Measurements from ENCODE around the gene ZDHHC12.

The ZDHHC12 gene

DNA sequence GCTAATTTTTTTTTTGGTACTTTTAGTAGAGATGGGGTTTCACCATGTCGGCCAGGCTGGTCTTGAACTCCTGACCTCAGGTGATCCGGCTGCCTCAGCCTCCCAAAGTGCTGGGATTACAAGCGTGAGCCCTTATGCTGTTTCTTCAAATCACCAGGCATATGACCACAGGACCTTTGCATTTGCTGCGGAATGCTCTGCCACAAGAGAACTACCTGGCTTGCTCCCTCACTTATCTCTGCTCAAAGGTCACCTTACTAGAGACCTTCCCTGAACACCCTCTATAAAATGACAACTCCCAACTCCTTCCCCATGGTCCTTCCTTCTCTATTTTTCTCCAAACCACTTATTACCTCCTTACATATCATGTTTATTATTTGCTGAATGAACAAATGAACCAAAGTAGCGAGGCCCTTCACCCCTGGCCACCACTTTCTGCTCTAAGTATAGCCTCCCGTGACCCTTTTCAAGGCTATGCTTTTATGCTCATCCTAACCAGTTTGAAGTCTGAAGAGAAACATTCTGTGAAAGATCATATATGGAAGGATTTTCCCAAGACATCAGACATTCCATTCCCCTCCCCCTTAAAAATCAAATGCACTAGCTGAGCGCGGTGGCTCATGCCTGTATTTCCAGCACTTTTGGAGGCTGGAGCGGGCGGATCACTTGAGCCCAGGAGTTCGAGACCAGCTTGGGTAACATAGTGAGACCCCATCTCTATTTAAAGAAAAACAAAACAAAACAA is 46.5 kb upstream of the ZDHHC12 start:
- Histone ChIP-seq H3K36me3 (ENCODE audit: low read depth) (no peaks in the 10 kb centered on the region), H3K9me3 (ENCODE audit: severe bottlenecking) (no peaks in the 10 kb centered on the region), H3K27me3 (ENCODE audit: insufficient read depth, poor library complexity, severe bottlenecking) (no peaks in the 10 kb centered on the region), H3K4me1 (ENCODE audit: insufficient read depth, poor library complexity, severe bottlenecking) (no peaks in the 10 kb centered on the region), H3K4me3 (ENCODE audit: severe bottlenecking) (peak overlapping the region; percentile 75), H3K27ac (ENCODE audit: poor library complexity, severe bottlenecking) (peak overlapping the region; percentile 66)
- TF ChIP-seq, protein P1, sequence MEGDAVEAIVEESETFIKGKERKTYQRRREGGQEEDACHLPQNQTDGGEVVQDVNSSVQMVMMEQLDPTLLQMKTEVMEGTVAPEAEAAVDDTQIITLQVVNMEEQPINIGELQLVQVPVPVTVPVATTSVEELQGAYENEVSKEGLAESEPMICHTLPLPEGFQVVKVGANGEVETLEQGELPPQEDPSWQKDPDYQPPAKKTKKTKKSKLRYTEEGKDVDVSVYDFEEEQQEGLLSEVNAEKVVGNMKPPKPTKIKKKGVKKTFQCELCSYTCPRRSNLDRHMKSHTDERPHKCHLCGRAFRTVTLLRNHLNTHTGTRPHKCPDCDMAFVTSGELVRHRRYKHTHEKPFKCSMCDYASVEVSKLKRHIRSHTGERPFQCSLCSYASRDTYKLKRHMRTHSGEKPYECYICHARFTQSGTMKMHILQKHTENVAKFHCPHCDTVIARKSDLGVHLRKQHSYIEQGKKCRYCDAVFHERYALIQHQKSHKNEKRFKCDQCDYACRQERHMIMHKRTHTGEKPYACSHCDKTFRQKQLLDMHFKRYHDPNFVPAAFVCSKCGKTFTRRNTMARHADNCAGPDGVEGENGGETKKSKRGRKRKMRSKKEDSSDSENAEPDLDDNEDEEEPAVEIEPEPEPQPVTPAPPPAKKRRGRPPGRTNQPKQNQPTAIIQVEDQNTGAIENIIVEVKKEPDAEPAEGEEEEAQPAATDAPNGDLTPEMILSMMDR (IDR thresholded peaks at IDR 0.05; ENCODE audit: poor library complexity, severe bottlenecking), result no peak
- DNase-seq (ENCODE audit: low spot score) (no peak), ATAC-seq (ENCODE audit: low read depth) (no peak)

DNA sequence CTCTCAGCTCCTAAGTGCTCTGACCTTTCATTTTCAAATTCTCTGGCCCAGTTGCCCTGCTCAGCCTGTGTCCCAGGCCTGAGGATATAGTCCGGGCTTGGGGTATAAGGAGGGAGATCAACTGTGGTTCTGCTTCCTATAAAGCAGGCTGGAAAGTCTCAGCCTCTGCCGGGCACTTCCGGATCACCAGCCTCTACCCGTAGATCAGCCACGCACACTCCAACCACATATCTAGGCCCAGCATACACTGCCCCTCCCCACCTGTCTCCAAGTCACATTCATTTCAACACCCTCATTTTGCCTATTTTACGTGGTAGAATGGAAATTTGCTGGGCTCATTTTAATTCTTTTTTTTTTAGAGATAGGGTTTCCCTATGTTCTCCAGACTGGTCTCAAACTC is 44.7 kb upstream of the ZDHHC12 start:
- H3K4me1 ChIP-seq (ENCODE audit: insufficient read depth, poor library complexity, severe bottlenecking), result no peaks in the 10 kb centered on the region
- H3K9me3 ChIP-seq (ENCODE audit: severe bottlenecking), result no peaks in the 10 kb centered on the region
- no peaks in the 10 kb centered on the region for H3K27me3 ChIP-seq (ENCODE audit: insufficient read depth, poor library complexity, severe bottlenecking)
- ATAC-seq (ENCODE audit: low read depth), result no peak
- no peak overlapping the region for H3K27ac ChIP-seq (ENCODE audit: poor library complexity, severe bottlenecking)
- TF ChIP-seq, protein P1 (IDR thresholded peaks at IDR 0.05; ENCODE audit: poor library complexity, severe bottlenecking), result no peak
- H3K36me3 ChIP-seq (ENCODE audit: low read depth), result no peaks in the 10 kb centered on the region
- H3K4me3 ChIP-seq (ENCODE audit: severe bottlenecking), result no peak overlapping the region
- DNase-seq (ENCODE audit: low spot score), result no peak

DNA sequence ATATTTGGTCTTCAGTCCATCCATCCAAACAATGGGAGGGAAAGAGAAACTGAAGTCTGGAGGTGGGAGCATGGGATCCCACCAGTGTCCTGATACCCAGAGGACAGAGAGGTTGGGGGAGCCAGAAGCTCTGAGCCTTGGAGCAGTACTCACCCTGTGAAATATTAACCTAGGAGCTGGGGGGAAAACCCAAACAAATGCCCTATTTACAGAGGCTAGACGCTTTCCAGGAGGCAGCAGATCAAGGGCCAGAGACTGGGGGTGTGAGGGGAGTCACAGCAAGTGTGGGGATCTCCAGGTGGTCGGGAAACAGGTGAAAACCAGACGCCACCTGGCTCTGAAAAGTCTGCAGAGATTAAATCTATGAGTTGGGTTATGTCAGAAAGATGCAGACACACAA is 41.6 kb upstream of the ZDHHC12 start:
- H3K9me3 ChIP-seq (ENCODE audit: severe bottlenecking), result no peaks in the 10 kb centered on the region

DNA sequence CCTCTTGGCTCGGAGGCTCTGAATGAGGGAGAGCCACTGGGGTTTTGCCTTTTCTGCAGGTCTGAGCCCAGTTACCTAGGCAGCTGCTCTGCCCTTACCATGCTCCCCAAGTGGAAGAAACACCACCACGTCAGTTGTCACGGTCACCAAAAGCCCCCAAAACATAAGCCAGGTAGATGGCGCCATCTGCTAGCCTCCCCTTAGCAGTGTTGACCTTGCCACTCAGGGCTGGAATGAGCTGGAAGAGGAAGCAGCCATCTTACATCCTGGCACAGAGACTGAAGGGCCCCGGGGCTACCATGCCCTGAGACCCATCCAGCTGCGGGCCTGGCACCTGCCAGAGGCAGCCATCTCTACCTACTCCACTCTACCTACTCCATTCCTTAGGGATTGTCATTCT is 40.4 kb upstream of the ZDHHC12 start:
- DNase-seq (ENCODE audit: low spot score), result no peak
- Histone ChIP-seq H3K4me1 (ENCODE audit: insufficient read depth, poor library complexity, severe bottlenecking) (no peaks in the 10 kb centered on the region), H3K27me3 (ENCODE audit: insufficient read depth, poor library complexity, severe bottlenecking) (no peaks in the 10 kb centered on the region), H3K9me3 (ENCODE audit: severe bottlenecking) (no peaks in the 10 kb centered on the region), H3K27ac (ENCODE audit: poor library complexity, severe bottlenecking) (no peak overlapping the region), H3K36me3 (ENCODE audit: low read depth) (no peaks in the 10 kb centered on the region), H3K4me3 (ENCODE audit: severe bottlenecking) (no peak overlapping the region)
- no peak for ATAC-seq (ENCODE audit: low read depth)
- TF ChIP-seq, protein P1 (IDR thresholded peaks at IDR 0.05; ENCODE audit: poor library complexity, severe bottlenecking), result no peak

More for the DNA sequence above, 41.6 kb upstream of the ZDHHC12 start:
- no peaks in the 10 kb centered on the region for H3K36me3 ChIP-seq (ENCODE audit: low read depth)
- ATAC-seq (ENCODE audit: low read depth) (no peak), DNase-seq (ENCODE audit: low spot score) (no peak)
- H3K4me3 ChIP-seq (ENCODE audit: severe bottlenecking), result no peak overlapping the region
- no peaks in the 10 kb centered on the region for H3K4me1 ChIP-seq (ENCODE audit: insufficient read depth, poor library complexity, severe bottlenecking)
- H3K27me3 ChIP-seq (ENCODE audit: insufficient read depth, poor library complexity, severe bottlenecking), result no peaks in the 10 kb centered on the region
- H3K27ac ChIP-seq (ENCODE audit: poor library complexity, severe bottlenecking), result no peak overlapping the region
- TF ChIP-seq, protein P1 (IDR thresholded peaks at IDR 0.05; ENCODE audit: poor library complexity, severe bottlenecking), result no peak

All from RWPE2 (cell line).